Fibroblast of lung (primary cell): ENCODE results near the gene TRIM4. TPM values are rescaled to one million over a fixed set of nuclear protein-coding genes. Genes with fewer than 3 reads are reported as not detected.
"Not testable (repeated sequence)": the region's sequence is repeated elsewhere in the genome, so short reads cannot be mapped to it uniquely, and the experiment has no call there.

Experiments
- DNase-seq, 2 donors: peaks; one replicate each; pipeline versions ENCODE4 v3.0.0 to v3.0.0-alpha.2; 2010; ENCODE audit warnings: low read depth in 2 of 2
- H2AFZ ChIP-seq: 2 replicates; pipeline ENCODE4 v1.5.1; 2012; ENCODE audit warnings: low read length, control low read depth, inconsistent platforms
- H3K27ac ChIP-seq: 2 replicates; pipeline ENCODE4 v1.5.1; 2011; ENCODE audit warnings: low read length, control low read depth; ENCODE audit not compliant: insufficient read depth
- H3K27me3 ChIP-seq: 2 replicates; pipeline ENCODE4 v1.5.1; 2011; ENCODE audit warnings: mild to moderate bottlenecking, low read length; ENCODE audit not compliant: control insufficient read depth, insufficient read depth
- H3K36me3 ChIP-seq: 2 replicates; pipeline ENCODE4 v1.5.1; 2011; ENCODE audit warnings: low read length; ENCODE audit not compliant: control insufficient read depth, insufficient read depth
- H3K4me1 ChIP-seq: 2 replicates; pipeline ENCODE4 v1.5.1; 2011; ENCODE audit warnings: low read length; ENCODE audit not compliant: control insufficient read depth, insufficient read depth; ENCODE audit errors: extremely low read depth
- H3K4me2 ChIP-seq: 2 replicates; pipeline ENCODE4 v1.5.1; 2011; ENCODE audit warnings: low read length, control low read depth; ENCODE audit not compliant: insufficient read depth; ENCODE audit errors: extremely low read depth
- H3K4me3 ChIP-seq, 4 experiments: fragments of 200-600 bp in 1 of 4; sonication (generic) in 1 of 4; replicated peaks in 1 of 4; 2 replicates each; pipeline ENCODE4 v1.5.1; 2011 to 2016; ENCODE audit warnings: low read length in 4 of 4, low read depth in 3 of 4, mild to moderate bottlenecking in 3 of 4, control low read depth in 2 of 4, inconsistent platforms in 1 of 4, mixed read lengths in 1 of 4; ENCODE audit not compliant: insufficient read depth in 1 of 4; ENCODE audit errors: control extremely low read depth in 1 of 4
- H3K79me2 ChIP-seq: 2 replicates; pipeline ENCODE4 v1.5.1; 2012; ENCODE audit warnings: mild to moderate bottlenecking, low read length, inconsistent platforms; ENCODE audit not compliant: control insufficient read depth, insufficient read depth
- H3K9ac ChIP-seq: 2 replicates; pipeline ENCODE4 v1.5.1; 2011; ENCODE audit warnings: mild to moderate bottlenecking, low read length, control low read depth; ENCODE audit not compliant: insufficient read depth
- H3K9me3 ChIP-seq: 2 replicates; pipeline ENCODE4 v1.5.1; 2012; ENCODE audit warnings: low read depth, low read length; ENCODE audit not compliant: control insufficient read depth, insufficient read depth
- H4K20me1 ChIP-seq: 2 replicates; pipeline ENCODE4 v1.5.1; 2011; ENCODE audit warnings: low read length; ENCODE audit not compliant: control insufficient read depth, insufficient read depth; ENCODE audit errors: extremely low read depth
- CTCF ChIP-seq, 2 donors: IDR thresholded peaks in 1 of 2; conservative IDR thresholded peaks in 1 of 2; 1 replicate in 1 of 2; 2 replicates in 1 of 2; pipeline ENCODE4 v1.5.1; 2011 to 2012; ENCODE audit warnings: low read length in 2 of 2, control low read depth in 1 of 2, inconsistent platforms in 1 of 2, low read depth in 1 of 2, mild to moderate bottlenecking in 1 of 2
- EZH2 ChIP-seq: IDR thresholded peaks from 2 replicates; pipeline ENCODE4 v1.5.1; 2012; ENCODE audit warnings: low read length, control low read depth, mild to moderate bottlenecking; ENCODE audit errors: missing control alignments
- polyA plus RNA-seq, 2 donors: library from polyadenylated mRNA; depleted of rRNA in 1 of 2; stranded (reverse) in 1 of 2; unstranded in 1 of 2; fragments of >200 nt; gene quantifications; 2 replicates each; pipeline ENCODE4 v1.2.1, GENCODE V29; 2011 to 2012; ENCODE audit warnings: missing spikeins in 1 of 2
- total RNA-seq: library from RNA; depleted of rRNA; stranded (reverse); fragments of >200 nt; gene quantifications from 2 replicates; pipeline ENCODE4 v1.2.1, GENCODE V29; 2014

The TRIM4 gene
- total and polyA plus RNA-seq, 2 donors (not counting 1 experiment from before 2014, with no cell fraction given) = 23.1 to 31.5 TPM

- no peak within 1 kb of the TSS for H3K9ac ChIP-seq
- DNase-seq = no peak
- H3K27me3 ChIP-seq = no peaks in the 10 kb centered on the region
- no peak within 1 kb of the TSS for H3K4me3 ChIP-seq
- H3K36me3 ChIP-seq = no peaks in the 10 kb centered on the region
- no peaks in the 10 kb centered on the region for H3K79me2 ChIP-seq
- no peak within 1 kb of the TSS for H2AFZ ChIP-seq
- H3K4me2 ChIP-seq = no peak within 1 kb of the TSS
- no peaks in the 10 kb centered on the region for H4K20me1 ChIP-seq
- no peak for TF ChIP-seq EZH2
- no peaks in the 10 kb centered on the region for H3K4me1 ChIP-seq
- no peak within 1 kb of the TSS for H3K27ac ChIP-seq
- H3K9me3 ChIP-seq = no peaks in the 10 kb centered on the region
Observed at GRCh38 chr7:99876933-99877332, 42.4 kb downstream of the TRIM4 start, which contains the start of gene OR2AE1. OR2AE1 (minus strand) TSS chr7:99877033; CDS start chr7:99877033, 0 bp downstream.

DNA sequence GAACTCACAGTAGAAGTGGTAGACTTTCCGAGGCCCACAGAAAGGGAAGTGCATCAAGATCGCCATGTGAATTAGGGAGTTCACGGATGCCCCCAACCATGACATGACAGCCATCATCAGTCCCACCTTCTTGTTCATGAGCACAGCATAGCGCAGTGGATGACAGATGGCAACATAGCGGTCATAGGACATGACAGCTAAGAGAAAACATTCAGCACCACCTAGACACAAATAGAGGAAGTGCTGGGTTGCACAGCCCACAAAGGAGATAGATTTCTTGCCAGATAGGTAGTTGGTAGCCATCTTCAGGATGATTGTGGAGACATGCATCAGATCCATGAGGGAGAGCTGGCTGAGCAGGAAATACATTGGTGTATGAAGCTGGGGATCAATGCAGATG lies 42.8 kb downstream of the TRIM4 start:
- no peaks in the 10 kb centered on the region for H3K79me2 ChIP-seq
- H3K4me3 ChIP-seq = no peak overlapping the region
- TF ChIP-seq CTCF (conservative IDR thresholded peaks at IDR 0.05 in 1 of 2, IDR thresholded peaks at IDR 0.05 in 1 of 2; ENCODE audit: low read depth in 1 of 2, low read length in 2 of 2) (no peak), EZH2 (no peak)
- H3K4me2 ChIP-seq = no peak overlapping the region
- H3K27ac ChIP-seq = no peak overlapping the region
- no peaks in the 10 kb centered on the region for H3K36me3 ChIP-seq
- no peaks in the 10 kb centered on the region for H3K27me3 ChIP-seq
- no peak overlapping the region for H2AFZ ChIP-seq
- no peaks in the 10 kb centered on the region for H3K4me1 ChIP-seq
- H3K9me3 ChIP-seq = no peaks in the 10 kb centered on the region
- no peak overlapping the region for H3K9ac ChIP-seq
- no peak for DNase-seq
- no peaks in the 10 kb centered on the region for H4K20me1 ChIP-seq

DNA sequence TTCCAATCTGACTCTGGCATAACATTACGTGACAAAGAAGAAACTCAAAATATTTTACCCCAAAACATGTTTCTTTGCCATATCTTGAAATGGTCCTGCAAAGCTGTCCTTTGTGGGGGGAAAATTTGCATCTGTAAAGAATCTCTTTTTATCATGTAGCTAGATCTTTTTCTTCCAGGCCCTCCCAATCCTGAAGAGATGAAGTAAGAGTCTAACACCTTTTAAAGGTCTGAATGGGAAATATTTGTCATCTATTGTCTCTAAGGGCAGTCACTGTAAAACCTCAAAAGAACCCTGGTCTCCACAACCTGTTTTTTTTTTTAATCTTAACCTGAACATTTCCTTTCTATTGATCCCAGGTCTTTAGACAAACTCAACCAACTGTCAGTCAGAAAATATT lies 51.1 kb downstream of the TRIM4 start:
- no peak for DNase-seq
- Histone ChIP-seq H3K9ac (no peak overlapping the region), H3K4me3 (no peak overlapping the region), H3K27ac (no peak overlapping the region), H3K79me2 (no peaks in the 10 kb centered on the region), H3K4me2 (no peak overlapping the region), H3K9me3 (no peaks in the 10 kb centered on the region), H2AFZ (no peak overlapping the region), H4K20me1 (no peaks in the 10 kb centered on the region), H3K36me3 (no peaks in the 10 kb centered on the region), H3K27me3 (no peaks in the 10 kb centered on the region), H3K4me1 (no peaks in the 10 kb centered on the region)
- no peak for TF ChIP-seq CTCF (conservative IDR thresholded peaks at IDR 0.05 in 1 of 2, IDR thresholded peaks at IDR 0.05 in 1 of 2; ENCODE audit: low read depth in 1 of 2, low read length in 2 of 2)
- TF ChIP-seq EZH2 = no peak

DNA sequence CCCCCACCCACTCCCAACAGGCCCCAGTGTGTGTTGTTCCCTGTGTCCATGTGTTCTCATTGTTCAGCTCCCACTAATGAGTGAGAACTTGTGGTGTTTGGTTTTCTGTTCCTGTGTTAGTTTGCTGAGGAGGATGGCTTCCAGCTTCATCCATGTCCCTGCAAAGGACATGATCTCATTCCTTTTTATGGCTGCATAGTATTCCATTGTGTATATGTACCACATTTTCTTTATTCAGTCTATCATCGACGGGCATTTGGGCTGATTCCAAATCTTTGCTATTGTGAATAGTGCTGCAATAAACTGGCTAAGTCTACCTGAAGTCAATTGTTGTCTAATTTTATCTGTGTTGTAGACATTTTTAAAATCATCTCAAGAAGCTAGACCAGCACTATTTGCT lies 51.9 kb downstream of the TRIM4 start:
- H2AFZ ChIP-seq, H3K4me2 ChIP-seq, H3K4me1 ChIP-seq, H3K4me3 ChIP-seq, DNase-seq, H3K79me2 ChIP-seq, H3K27me3 ChIP-seq, H3K36me3 ChIP-seq, H3K9ac ChIP-seq, H3K9me3 ChIP-seq, H4K20me1 ChIP-seq, H3K27ac ChIP-seq: not testable (repeated sequence)
